ENCODE results near the gene FUT2.

The FUT2 gene

GRCh38 chr19:48749571-48750198 lies 53.9 kb downstream of the FUT2 start:
- DNase-seq: no peak

GRCh38 chr19:48750351-48750750 lies 54.6 kb downstream of the FUT2 start:
- no peak for DNase-seq

GRCh38 chr19:48750771-48751504 lies 55.2 kb downstream of the FUT2 start:
- DNase-seq: no peak

GRCh38 chr19:48751845-48752495 lies 56.2 kb downstream of the FUT2 start:
- no peak for DNase-seq

DNA sequence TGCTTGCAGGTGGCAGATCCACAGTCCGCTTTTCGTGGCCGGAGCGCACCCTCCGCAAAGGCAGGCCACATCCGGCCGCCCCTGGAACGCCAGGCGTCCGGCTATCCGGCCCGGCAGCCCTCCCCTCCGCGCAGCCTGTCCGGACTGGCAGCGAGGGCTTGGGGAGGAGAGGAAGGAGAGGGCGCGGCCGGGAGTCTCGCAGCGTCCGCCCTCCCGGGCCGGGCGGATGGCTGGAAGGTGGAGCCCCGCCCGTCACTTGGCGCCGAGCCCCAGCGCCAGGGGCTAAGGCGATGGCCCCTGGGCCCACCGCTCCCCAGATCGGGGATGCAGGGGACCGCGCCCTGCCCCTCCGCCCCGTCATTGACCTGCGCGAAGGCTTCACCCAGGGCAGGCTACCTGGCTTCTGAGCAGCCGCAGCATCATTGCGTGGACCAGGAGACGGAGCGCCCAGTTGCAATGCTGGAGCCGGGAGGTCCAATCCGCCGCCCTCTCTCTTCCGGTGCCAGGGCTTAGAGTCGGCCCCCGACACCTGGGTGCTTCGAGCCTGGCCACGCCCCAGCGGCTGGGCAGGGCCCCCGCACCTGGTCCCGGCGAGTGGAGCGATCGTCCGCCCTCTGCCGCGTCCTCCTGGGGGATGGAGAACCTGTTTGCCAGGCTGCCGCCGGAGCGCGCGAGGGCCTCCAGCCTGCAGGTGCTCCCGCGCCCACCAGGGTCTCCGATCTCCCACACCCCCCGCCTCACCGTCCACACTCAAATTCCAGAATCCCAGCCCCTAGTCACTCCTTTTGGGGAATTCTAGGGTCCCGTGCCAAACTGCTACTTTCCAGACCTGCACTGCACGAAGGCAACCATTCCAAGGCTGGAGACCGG lies 57.0 kb downstream of the FUT2 start, which contains the start of gene FUT1:
TSS of gene FUT1 (minus strand) at position 146 of the 870 bp plus-strand sequence. CDS start 1,360 bp downstream, outside the sequence.
- peak in 1 of 56 donors; percentile 14 for DNase-seq

GRCh38 chr19:48755084-48755641 lies 59.4 kb downstream of the FUT2 start, which contains the start of gene FGF21:
TSS of gene FGF21 (plus strand) at chr19:48755524. CDS start at chr19:48756237, 713 bp downstream.
- no peak for DNase-seq
